Progenitor cell of endocrine pancreas (in vitro differentiated cells): ENCODE data around the gene METTL26. TPM values are rescaled to one million over a fixed set of nuclear protein-coding genes. Genes with fewer than 3 reads are reported as not detected.

Source experiments
- DNase-seq: peaks from one replicate; pipeline ENCODE4 v3.0.0; 2021; ENCODE audit warnings: low spot score; ENCODE audit not compliant: unreplicated experiment
- H3K27ac Mint-ChIP-seq: 2 replicates; pipeline ENCODE4 v1.8.0; 2021; ENCODE audit warnings: mild to moderate bottlenecking, moderate library complexity, mixed read lengths
- H3K27me3 Mint-ChIP-seq: 2 replicates; pipeline ENCODE4 v1.8.0; 2021; ENCODE audit warnings: mixed read lengths
- H3K36me3 Mint-ChIP-seq: 2 replicates; pipeline ENCODE4 v1.8.0; 2022; ENCODE audit warnings: mixed read lengths; ENCODE audit not compliant: insufficient read depth
- H3K4me1 Mint-ChIP-seq: 2 replicates; pipeline ENCODE4 v1.8.0; 2021; ENCODE audit warnings: low read depth, mixed read lengths
- H3K4me3 Mint-ChIP-seq: 2 replicates; pipeline ENCODE4 v1.8.0; 2021; ENCODE audit warnings: low read depth, mild to moderate bottlenecking, moderate library complexity, mixed read lengths
- H3K9me3 Mint-ChIP-seq: 2 replicates; pipeline ENCODE4 v1.8.0; 2021; ENCODE audit warnings: low read depth, mixed read lengths
- CTCF ChIP-seq: fragments of 200-600 bp; sonication (generic); IDR thresholded peaks from one replicate; pipeline ENCODE4 v1.5.0; 2021; ENCODE audit warnings: antibody characterized with exemption, mild to moderate bottlenecking; ENCODE audit not compliant: unreplicated experiment
- total RNA-seq: library from RNA; stranded (reverse); gene quantifications from 2 replicates; pipeline ENCODE4 v1.2.1, GENCODE V29; 2021

The METTL26 gene
- total RNA-seq, 1 donor from 2014 or later, result 64.0 TPM

GRCh38 chr16:682493-683395 lies 46.6 kb upstream of the METTL26 start:
- DNase-seq, result no peak
- Mint-ChIP-seq H3K27ac (peak overlapping the region; percentile 49), H3K4me1 (peaks cover 11% of the 10 kb centered on the region), H3K27me3 (no peaks in the 10 kb centered on the region), H3K36me3 (peaks cover 10% of the 10 kb centered on the region), H3K9me3 (no peaks in the 10 kb centered on the region), H3K4me3 (peak overlapping the region; percentile 79)
- TF ChIP-seq CTCF, result no peak

GRCh38 chr16:681746-682427 lies 45.8 kb upstream of the METTL26 start:
- H3K27ac Mint-ChIP-seq, result peak overlapping the region; percentile 49
- no peaks in the 10 kb centered on the region for H3K27me3 Mint-ChIP-seq
- H3K36me3 Mint-ChIP-seq, result peaks cover 10% of the 10 kb centered on the region
- peaks cover 11% of the 10 kb centered on the region for H3K4me1 Mint-ChIP-seq
- no peaks in the 10 kb centered on the region for H3K9me3 Mint-ChIP-seq
- DNase-seq, result no peak
- peak overlapping the region; percentile 79 for H3K4me3 Mint-ChIP-seq
- TF ChIP-seq CTCF, result no peak

- Mint-ChIP-seq H3K27ac (peak overlapping the region; percentile 67), H3K36me3 (peaks cover 8% of the 10 kb centered on the region), H3K4me3 (peak overlapping the region; percentile 79), H3K27me3 (no peaks in the 10 kb centered on the region), H3K4me1 (peaks cover 11% of the 10 kb centered on the region), H3K9me3 (no peaks in the 10 kb centered on the region)
- no peak for DNase-seq
- TF ChIP-seq CTCF, result no peak
Measured at GRCh38 chr16:680967-681745, 45.1 kb upstream of the METTL26 start.

- peak overlapping the region; percentile 79 for H3K4me3 Mint-ChIP-seq
- peaks cover 10% of the 10 kb centered on the region for H3K4me1 Mint-ChIP-seq
- no peak for TF ChIP-seq CTCF
- no peaks in the 10 kb centered on the region for H3K27me3 Mint-ChIP-seq
- H3K27ac Mint-ChIP-seq, result no peak overlapping the region
- no peak for DNase-seq
- H3K36me3 Mint-ChIP-seq, result peaks cover 7% of the 10 kb centered on the region
- no peaks in the 10 kb centered on the region for H3K9me3 Mint-ChIP-seq
Measured at GRCh38 chr16:680625-680945, 44.5 kb upstream of the METTL26 start.
